Pulmonary artery endothelial cell (primary cell): ENCODE data around the gene RAB3IL1. TPM values are rescaled to one million over a fixed set of nuclear protein-coding genes. Genes with fewer than 3 reads are reported as not detected.

Source experiments
- DNase-seq: peaks from one replicate; pipeline ENCODE4 v3.0.0-alpha.2; 2011; ENCODE audit warnings: low read depth, low spot score
- total RNA-seq: library from RNA; depleted of rRNA; stranded (reverse); fragments of >200 nt; gene quantifications from 2 replicates; pipeline ENCODE4 v1.2.3, GENCODE V29; 2014

The RAB3IL1 gene
- total RNA-seq, 1 donor from 2014 or later, result 0.92 TPM

- DNase-seq, result no peak
These were observed 48.0 kb downstream of the RAB3IL1 start for GRCh38 chr11:61869429-61869707.

- DNase-seq, result no peak
These were observed 48.6 kb downstream of the RAB3IL1 start for GRCh38 chr11:61868571-61869428.

GRCh38 chr11:61866958-61867343, 50.4 kb downstream of the RAB3IL1 start:
- no peak for DNase-seq

- DNase-seq, result no peak
These were observed 51.0 kb downstream of the RAB3IL1 start for GRCh38 chr11:61866231-61866957.

GRCh38 chr11:61864814-61865775, 52.3 kb downstream of the RAB3IL1 start:
- DNase-seq, result no peak

- DNase-seq, result no peak
These were observed 53.8 kb downstream of the RAB3IL1 start for GRCh38 chr11:61863548-61864081.

GRCh38 chr11:61862714-61863547, 54.4 kb downstream of the RAB3IL1 start:
- no peak for DNase-seq

GRCh38 chr11:61861634-61862033, 55.7 kb downstream of the RAB3IL1 start:
- no peak for DNase-seq

- DNase-seq, result no peak
These were observed 57.1 kb downstream of the RAB3IL1 start for GRCh38 chr11:61860054-61860903.

GRCh38 chr11:61855939-61856680, 61.3 kb downstream of the RAB3IL1 start:
- DNase-seq, result no peak

- no peak for DNase-seq
These were observed 62.2 kb downstream of the RAB3IL1 start for GRCh38 chr11:61854966-61855714.

- no peak for DNase-seq
These were observed 63.0 kb downstream of the RAB3IL1 start for GRCh38 chr11:61854206-61854895.

- no peak for DNase-seq
These were observed 63.6 kb downstream of the RAB3IL1 start for GRCh38 chr11:61853698-61854169.

- no peak for DNase-seq
These were observed 65.5 kb downstream of the RAB3IL1 start for GRCh38 chr11:61851900-61852295.

- no peak for DNase-seq
These were observed 66.1 kb downstream of the RAB3IL1 start for GRCh38 chr11:61851113-61851899.

GRCh38 chr11:61850687-61851086, 66.7 kb downstream of the RAB3IL1 start:
- DNase-seq, result no peak

- DNase-seq, result no peak
These were observed 68.7 kb downstream of the RAB3IL1 start for GRCh38 chr11:61848631-61849030.
